ENCODE data around the gene CD300A.
"Not testable (repeated sequence)": the region's sequence is repeated elsewhere in the genome, so short reads cannot be mapped to it uniquely, and the experiment has no call there.

Gene CD300A

DNA sequence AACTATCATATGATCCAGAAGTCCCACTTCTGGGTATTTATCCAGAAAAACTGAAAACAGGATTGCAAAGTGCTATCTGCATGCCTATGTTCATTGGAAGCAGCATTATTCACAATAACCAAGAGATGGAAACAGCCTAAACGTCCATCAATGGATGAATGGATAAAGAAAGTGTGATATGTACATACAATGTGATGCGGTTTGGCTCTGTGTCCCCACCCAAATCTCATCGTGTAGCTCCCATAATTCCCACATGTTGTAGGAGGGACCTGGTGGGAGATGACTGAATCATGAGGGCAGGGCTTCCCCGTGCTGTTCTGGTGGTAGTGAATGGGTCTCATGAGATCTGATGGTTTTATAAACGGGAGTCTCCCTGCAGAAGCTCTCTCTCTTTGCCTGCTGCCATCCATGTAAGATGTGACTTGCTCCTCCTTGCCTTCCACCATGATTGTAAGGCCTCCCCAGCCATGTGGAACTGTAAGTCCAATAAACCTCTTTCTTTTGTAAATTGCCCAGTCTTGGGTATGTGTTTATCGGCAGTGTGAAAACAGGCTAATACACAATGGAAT lies 52.1 kb downstream of the CD300A start:
- DNase-seq (ENCODE audit: low read depth in 2 of 2): not testable (repeated sequence)

GRCh38 chr17:74520016-74520434 lies 53.6 kb downstream of the CD300A start:
- DNase-seq (ENCODE audit: low read depth in 2 of 2): no peak

DNA sequence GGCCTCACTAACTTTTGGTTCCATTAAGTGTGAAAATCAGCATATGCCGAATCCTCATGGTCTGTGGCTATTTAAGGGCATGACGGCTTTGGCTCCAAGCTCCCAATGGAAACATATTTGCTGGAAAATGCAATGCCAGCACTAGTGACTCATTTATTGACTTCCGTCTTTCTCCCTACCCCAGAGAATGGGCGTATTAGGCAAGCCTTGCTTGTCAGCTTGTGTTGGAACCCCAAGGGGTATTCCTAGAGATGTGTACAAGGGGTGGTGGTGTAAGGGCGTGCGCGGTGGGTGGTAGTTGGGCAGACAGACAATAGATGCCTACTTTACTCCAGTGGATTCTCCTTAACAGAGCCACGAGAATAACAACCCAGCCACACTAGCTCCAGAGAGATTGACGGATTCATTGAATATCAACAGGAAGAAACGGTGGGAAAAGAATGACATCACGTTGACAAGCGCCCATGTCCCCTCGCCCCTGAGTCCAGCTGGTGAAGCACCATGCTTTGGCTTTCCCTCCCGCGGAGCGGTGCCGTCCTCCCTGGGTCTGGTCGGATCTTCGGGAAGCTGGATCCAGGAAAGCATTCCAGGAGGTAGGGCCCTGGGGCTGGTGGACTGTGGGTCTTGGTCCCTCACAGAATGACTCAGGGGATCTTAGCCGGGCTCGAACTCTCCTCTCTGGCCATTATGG lies 54.5 kb downstream of the CD300A start:
- DNase-seq (ENCODE audit: low read depth in 2 of 2): no peak

DNA sequence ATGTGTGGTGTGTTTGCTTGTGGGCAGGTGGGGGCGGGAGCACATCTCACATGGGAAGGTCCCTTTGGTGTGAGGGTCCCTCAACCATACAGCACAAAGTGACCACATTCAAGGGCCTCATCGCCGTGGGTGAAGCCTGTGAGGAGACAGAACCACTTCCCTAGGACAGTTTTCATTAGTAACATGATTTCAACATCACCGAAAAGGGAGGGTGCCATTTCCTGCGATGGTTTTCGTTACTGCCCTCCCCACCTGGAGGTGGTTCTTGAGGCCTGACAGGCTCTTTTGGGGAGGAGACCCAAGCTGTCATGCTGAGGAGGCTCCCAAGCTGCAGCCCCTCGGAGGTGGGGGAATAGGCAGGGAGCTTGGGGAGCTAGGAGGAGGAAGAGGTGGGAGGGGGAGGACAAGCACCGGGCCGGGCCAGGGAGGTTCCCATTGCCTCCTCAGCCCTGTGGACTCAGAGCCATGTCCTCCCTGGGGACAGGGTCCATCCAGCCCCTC lies 55.3 kb downstream of the CD300A start:
- DNase-seq (ENCODE audit: low read depth in 2 of 2): peak in 1 of 2 donors; percentile 13

GRCh38 chr17:74522381-74523105 lies 56.1 kb downstream of the CD300A start:
- DNase-seq (ENCODE audit: low read depth in 2 of 2): no peak

DNA sequence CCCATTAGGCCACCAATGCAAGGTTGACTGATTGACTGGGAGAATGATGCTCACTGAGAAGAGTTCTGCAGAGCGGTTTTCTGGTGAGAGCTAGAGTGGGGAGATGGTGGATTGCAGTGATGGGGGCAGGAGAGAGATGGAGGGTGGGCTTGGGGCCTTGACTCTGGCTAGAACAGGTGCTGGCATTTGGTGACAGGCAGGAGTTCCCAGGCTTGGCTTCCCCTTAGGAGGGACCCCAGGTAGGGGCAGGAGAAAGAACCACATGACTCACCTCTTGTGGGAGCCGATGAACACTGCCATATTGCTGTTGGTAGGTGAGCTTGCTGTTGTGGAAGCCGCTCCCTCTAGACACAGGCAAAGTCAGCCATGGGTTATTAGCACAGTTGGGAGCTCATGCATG lies 56.9 kb downstream of the CD300A start:
- DNase-seq (ENCODE audit: low read depth in 2 of 2): no peak

GRCh38 chr17:74524653-74525464 lies 58.4 kb downstream of the CD300A start:
- no peak for DNase-seq (ENCODE audit: low read depth in 2 of 2)

DNA sequence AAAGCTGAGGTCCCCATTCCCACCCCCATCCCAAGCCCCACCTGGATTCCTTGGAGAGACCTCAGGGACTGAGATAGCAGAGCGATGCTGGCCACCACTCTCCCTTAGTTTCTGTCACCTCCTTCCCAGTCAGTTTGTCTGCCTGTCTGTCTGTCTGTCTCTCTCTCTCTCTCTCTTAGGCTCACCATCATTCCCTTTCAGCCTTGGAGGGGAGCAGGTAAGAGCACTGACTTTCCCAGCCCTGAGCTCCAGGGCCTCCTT lies 59.0 kb downstream of the CD300A start:
- DNase-seq (ENCODE audit: low read depth in 2 of 2): no peak

DNA sequence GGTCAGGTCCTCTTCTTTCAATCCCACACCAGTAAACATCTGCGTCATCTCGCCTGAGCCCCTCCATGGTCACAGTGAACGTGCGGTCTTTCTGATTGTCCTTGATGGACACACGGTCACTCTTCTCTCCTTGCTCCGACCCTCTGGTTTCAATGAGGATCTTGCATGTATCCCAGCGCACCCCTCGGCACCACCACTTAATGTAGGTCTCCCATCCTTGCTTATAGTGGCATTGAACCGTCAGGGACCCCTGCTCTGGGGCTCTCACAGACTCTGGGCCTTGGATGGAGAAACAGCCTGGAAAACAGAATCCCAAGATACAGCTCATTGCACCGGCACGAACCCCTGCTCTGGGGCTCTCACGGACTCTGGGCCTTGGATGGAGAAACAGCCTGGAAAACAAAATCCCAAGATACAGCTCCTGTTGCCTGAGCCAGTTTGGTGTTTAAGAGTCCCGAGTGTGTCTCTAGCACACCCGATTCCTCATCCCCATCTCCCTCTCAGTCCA lies 59.4 kb downstream of the CD300A start:
- DNase-seq (ENCODE audit: low read depth in 2 of 2): no peak

DNA sequence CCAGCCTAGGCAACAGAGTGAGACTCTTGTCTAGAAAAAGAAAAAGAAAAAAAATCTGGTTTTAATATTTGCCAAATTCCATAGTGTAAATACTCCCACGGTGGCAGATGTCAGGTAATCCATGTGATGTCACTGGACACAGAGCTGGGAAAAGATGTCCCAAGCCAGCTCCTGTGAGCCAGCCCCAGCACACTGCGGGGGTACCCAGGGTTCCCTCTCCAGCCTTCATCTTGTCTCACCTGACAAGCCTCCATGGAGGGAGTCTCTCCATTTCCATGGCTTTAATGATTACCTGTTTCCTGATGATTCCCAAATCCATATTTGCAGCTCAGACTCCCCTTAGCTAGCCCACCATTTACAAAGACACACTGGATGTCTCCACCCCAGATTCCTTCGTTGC lies 60.2 kb downstream of the CD300A start:
- no peak for DNase-seq (ENCODE audit: low read depth in 2 of 2)

DNA sequence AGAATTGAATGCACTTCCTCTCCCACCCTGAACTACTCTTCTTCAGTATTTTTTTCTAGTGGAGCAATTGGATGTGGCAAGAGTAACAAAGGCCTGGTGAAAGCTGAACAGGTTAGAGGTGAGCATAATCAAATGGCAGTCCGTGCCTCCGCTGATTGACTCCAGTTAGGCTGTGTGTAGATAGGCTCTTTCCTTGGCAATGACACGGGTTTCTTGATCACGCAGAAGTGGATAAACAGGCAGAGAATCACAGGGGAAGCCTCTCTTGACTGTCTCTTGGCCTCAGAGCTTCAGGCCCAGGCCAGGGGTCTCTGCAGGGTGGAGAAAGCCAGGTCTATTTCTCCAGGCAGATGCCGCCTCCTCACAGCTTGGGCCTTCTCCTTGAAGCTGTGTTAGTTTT lies 60.6 kb downstream of the CD300A start:
- no peak for DNase-seq (ENCODE audit: low read depth in 2 of 2)

DNA sequence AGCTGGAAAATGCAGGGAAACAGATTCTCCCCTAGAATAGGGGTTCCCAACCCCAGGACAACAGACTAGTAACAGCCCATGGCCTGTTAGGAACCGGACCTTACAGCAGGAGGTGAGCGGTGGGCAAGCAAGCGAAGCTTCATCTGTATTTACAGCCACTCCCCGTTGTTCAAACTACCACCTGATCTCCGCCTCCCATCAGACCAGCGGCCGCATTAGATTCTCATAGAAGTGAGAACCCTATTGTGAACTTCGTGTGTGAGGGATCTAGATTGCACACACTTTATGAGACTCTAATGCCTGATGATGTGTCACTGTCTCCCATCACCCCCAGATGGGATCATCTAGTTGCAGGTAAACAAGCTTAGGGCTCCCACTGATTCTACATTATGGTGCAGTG lies 61.3 kb downstream of the CD300A start:
- DNase-seq (ENCODE audit: low read depth in 2 of 2): no peak

- no peak for DNase-seq (ENCODE audit: low read depth in 2 of 2)
These were observed 62.2 kb downstream of the CD300A start for GRCh38 chr17:74528491-74529199.

DNA sequence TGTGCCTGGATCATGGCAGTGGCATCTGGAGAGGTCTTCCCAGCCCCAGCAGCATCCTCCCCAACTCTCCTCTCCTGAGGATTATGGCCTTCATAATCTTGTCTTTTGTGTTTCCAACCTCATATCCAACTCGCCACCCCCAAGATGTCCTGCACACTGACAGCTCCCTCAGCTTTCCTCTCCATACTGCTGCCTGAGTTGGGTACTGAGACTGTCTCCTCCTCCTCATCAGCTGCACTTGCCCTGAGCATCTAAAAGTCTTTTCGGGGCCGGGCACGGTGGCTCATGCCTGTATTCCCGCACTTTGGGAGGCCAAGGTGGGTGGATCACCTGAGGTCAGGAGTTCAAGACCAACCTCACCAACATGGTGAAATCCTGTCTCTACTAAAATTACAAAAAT lies 62.8 kb downstream of the CD300A start:
- DNase-seq (ENCODE audit: low read depth in 2 of 2): no peak

GRCh38 chr17:74530831-74531150 lies 64.4 kb downstream of the CD300A start:
- DNase-seq (ENCODE audit: low read depth in 2 of 2): no peak

DNA sequence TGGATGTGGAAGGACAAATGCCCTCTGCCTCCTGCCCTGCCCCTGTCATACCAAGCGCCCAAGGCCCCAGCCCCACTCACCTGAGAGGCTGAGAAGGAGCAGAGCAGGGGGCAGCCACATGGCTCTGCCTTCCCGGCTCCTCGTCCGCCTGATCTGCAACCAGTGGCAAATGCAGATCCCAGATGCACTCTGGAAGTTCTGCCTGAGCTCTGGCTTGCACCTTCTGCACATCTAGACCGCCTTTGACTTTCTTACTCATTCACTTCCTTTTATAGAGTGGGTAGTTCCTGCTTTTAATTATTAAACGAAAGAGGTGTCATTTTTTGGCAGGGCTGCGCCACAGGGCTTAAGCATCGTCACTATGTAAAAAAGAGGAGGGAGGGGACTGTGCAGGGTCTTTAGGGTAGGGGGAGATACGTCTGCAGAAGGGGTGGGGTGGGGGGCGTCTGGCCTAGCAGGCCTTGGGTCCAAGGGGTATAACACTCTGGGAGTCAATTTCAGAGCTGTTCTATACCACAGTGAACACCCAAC lies 64.9 kb downstream of the CD300A start, which contains the start of gene CD300LB:
TSS of gene CD300LB (minus strand) at position 245 of the 531 bp plus-strand sequence. CDS start at position 120, 125 bp downstream.
- no peak for DNase-seq (ENCODE audit: low read depth in 2 of 2)

DNA sequence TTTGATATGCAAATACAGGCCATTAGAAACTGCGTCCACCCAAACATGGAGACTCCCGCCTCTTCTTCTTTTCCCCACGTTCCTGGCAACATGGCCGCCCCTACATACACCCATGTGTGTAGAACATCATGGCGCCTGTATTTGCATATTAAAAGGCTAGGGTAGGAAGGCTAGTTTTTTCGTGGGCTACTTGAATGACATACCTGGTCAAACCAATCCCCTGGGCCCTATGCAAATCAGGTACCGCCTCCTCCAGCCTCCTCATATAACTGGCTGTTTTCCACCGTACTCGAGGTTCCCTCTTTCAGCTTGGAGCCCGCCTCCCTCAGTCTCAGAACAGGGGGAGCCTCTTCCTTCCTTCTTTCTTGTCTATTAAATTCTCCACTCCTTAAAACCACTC lies 65.7 kb downstream of the CD300A start:
- DNase-seq (ENCODE audit: low read depth in 2 of 2): no peak
